Femur (tissue), 1 donor: ENCODE results near the gene SLC1A1.
A peak's percentile ranks its signal among the peaks of the same experiment; 100 is the strongest.

Experiments used
- DNase-seq: peaks from one replicate; pipeline ENCODE4 v3.0.0-alpha.2; 2017

Gene SLC1A1

GRCh38 chr9:4489919-4490704 lies at the start of gene SLC1A1:
Gene SLC1A1 (plus strand): TSS chr9:4490468. CDS start chr9:4490680, 212 bp downstream.
- DNase-seq = peak; percentile 46

DNA sequence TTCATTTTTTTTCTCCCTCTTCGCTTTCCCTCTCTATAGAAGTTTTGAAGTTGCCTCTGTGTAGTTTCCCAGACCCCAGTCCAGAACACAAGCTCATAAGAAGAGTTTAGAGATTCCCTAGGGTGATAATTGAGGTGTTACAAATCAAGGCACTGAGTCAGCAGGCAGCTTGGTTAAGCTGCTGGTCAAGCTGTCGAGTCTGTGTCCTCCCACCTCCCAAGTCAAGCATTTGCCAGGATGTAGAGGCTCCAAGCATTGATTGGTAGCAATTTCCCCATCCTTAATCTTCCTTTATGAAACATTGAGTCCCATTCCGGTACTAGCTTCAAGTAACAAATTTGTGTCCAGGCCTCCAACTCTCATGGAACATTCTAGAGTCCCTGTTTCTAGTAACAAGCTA lies 47.5 kb upstream of the SLC1A1 start:
- DNase-seq = no peak

DNA sequence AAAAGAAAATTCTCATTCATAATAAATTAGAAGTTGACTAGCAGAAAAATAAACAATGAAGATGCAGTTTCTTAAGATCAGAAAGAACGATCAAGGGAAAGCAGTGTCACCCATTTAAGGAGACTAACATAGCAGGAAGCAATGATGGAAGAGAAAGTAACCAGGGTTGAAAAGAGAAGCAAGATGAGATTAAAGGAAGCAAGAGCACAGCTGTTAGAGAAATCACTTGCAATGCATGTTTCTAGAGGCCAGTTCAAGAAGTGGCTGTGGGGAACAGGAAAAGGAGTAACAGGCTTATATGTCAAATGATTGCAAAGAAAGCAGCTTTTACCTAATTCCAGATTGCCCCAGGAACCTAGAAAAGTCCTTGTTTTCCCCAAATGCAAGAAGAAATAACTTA lies 46.8 kb upstream of the SLC1A1 start:
- no peak for DNase-seq

DNA sequence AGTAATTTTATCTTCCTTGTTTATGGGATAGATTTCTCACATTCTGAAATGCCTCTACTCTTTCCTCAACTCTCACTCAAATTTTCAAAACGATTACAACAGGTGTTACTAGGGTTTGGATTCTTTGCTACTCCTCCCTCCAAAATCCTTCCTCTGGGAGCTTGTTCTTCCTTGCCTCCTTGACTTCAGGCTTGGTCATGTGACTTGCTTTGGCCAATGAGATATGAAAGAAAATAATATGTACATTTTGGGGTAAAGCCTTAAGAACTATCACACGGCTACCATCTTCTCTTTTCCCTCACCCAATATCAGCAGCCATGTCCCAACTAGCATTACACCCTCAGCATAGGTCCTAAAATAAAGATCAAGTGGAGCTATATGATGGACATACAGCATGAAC lies 28.8 kb upstream of the SLC1A1 start:
- no peak for DNase-seq

DNA sequence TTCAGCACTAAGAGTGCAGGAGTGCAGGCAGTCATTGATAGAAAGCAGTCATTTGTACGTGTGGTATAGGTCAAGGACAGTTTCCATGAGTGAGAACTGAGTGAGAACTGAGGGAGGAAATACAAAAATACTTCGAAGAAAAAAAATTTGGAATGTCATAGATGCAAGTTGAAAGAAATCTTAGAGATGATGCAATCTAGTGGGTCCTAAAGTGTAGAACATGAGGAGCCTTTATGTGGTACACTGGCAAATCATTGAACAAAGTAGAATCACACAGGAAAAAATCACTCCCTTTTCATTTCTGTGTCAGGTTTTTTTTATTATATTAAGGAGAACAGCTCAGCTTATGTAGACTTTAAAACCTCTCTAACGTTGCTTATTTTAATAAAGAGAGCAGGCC lies 26.4 kb upstream of the SLC1A1 start:
- no peak for DNase-seq

GRCh38 chr9:4464911-4465513 lies 25.3 kb upstream of the SLC1A1 start:
- DNase-seq = no peak

DNA sequence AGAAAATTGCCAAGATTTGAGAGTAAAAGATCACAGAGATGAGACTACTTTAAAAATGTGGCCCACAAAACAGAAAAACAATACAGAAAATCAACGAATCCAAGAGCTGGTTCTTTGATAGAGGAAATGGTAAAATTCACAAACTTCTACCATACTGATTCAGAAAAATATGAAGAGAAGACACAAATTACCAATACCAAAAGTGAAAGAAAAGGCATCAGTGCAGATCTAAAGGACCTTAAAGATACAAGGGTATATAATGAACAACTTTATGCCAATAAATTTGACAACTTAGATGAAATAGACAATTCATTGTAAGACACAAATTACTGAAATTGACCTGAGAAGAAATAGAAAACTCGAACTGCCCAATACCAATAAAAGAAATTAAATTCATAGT lies 24.4 kb upstream of the SLC1A1 start:
- DNase-seq = no peak

DNA sequence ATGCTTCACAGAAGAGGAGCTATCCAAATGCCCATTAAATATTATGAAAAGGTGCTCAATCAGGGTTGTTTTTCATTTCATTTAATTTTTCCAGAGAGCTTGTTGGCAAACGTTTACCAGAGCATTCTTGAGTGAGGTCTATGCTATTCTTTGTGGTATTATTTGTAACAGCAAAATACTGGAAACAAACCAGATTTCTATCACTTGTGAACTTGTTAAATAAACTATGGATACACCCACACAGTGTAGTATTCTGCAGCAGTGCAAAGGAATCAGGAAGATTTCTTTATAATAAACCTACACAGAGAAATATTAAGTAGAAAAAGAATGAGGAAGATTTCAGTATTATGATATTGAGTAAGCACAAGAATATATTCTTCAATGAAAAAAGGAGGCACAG lies 15.0 kb upstream of the SLC1A1 start:
- DNase-seq = no peak

GRCh38 chr9:4486176-4486575 lies 4.1 kb upstream of the SLC1A1 start:
- DNase-seq = no peak

GRCh38 chr9:4489562-4489918 lies 728 bp upstream of the SLC1A1 start:
- DNase-seq = no peak

- DNase-seq = no peak
Observed at GRCh38 chr9:4490705-4491625, 697 bp downstream of the SLC1A1 start.

- DNase-seq = no peak
Observed at GRCh38 chr9:4491626-4491975, 1.3 kb downstream of the SLC1A1 start.

- no peak for DNase-seq
Observed at GRCh38 chr9:4494332-4494731, 4.1 kb downstream of the SLC1A1 start.

GRCh38 chr9:4494806-4495205 lies 4.5 kb downstream of the SLC1A1 start:
- no peak for DNase-seq

GRCh38 chr9:4495537-4495936 lies 5.3 kb downstream of the SLC1A1 start:
- DNase-seq = no peak

GRCh38 chr9:4496497-4496896 lies 6.2 kb downstream of the SLC1A1 start:
- no peak for DNase-seq

DNA sequence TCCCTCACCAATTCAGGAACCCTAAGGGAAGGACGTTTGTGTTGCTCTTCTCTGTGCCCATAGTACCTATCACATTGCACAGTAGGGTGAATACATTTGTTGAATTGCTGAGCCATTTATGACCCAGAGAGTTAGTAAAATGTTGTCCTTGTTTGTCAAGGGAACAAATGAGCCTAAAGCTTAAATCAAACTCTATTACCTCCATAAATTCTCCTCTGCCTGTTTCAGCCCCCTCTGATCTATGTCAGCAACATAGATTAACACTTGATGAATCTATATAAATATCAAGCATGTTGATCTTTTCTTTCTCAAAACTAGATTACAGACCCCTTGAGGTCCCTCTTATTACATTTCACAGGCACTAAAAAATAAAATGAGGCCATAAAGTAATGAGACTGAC lies 7.1 kb downstream of the SLC1A1 start:
- no peak for DNase-seq

DNA sequence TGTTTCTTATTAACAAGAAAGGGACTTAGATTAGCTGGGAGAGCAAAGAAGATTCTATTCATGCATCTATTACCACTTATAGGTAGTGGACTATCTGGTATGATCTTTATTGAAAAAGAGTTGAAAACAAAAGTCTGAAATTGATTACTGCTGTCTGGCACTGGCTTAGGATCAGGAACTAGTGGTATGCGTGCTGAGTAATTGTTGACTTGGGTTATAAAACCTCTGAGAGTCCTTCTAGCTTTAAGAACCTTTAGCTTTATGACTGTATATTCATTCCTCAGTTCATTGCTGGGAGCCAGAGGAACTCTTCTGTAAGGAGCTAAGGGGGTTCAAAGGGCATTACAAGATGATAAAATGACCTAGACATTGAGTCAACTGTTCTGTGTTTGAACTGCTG lies 7.6 kb downstream of the SLC1A1 start:
- no peak for DNase-seq

GRCh38 chr9:4499917-4500316 lies 9.6 kb downstream of the SLC1A1 start:
- DNase-seq = no peak

GRCh38 chr9:4501147-4501507 lies 10.9 kb downstream of the SLC1A1 start:
- DNase-seq = no peak

- no peak for DNase-seq
Observed at GRCh38 chr9:4502444-4502843, 12.2 kb downstream of the SLC1A1 start.

DNA sequence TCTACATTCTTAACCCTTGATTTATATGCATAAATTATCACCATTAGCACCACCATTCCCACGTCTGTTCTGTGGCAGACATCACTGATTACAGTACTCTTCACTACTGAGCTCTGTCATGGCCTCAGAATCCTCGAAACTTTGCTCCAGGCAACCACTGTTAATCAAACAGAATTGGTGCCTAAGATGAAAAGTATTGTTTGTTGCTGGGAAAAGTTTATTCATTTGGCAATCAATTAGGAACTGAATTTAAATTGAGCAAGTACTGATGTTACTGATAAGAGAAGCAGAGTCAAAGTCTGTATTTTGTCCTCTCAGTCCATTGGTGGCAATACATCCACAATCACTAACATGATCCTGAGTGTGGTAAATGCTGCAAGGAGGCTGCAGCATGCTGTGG lies 12.8 kb downstream of the SLC1A1 start:
- DNase-seq = no peak

DNA sequence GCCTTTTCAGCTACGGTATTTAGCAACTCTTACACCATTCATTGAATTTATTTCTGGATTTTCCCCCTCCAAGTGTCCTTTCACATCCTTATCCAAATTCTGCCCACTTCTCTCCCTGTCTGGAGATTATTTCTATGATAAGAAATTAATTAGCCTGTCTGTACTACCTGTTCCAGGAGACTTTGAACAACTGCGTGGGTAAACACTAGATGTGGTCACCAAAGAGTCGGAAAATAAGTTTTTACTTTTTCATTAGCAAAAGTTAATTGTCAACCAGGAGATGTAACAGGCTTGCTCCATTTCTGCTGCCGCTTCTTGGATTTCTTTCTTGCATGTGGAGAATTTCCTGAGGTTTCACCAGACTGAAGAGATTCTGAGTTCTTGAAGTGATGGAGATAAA lies 14.0 kb downstream of the SLC1A1 start:
- no peak for DNase-seq

- DNase-seq = no peak
Observed at GRCh38 chr9:4506490-4506889, 16.2 kb downstream of the SLC1A1 start.
